ENCODE data around the gene NLE1. TPM values are rescaled to one million over a fixed set of nuclear protein-coding genes. Genes with fewer than 3 reads are reported as not detected.

Gene NLE1
- total and polyA plus RNA-seq, 2 of the 8 experiments (the other 6 are each of a cell fraction or from before 2014, with no cell fraction given), result 50.4 to 51.5 TPM

DNA sequence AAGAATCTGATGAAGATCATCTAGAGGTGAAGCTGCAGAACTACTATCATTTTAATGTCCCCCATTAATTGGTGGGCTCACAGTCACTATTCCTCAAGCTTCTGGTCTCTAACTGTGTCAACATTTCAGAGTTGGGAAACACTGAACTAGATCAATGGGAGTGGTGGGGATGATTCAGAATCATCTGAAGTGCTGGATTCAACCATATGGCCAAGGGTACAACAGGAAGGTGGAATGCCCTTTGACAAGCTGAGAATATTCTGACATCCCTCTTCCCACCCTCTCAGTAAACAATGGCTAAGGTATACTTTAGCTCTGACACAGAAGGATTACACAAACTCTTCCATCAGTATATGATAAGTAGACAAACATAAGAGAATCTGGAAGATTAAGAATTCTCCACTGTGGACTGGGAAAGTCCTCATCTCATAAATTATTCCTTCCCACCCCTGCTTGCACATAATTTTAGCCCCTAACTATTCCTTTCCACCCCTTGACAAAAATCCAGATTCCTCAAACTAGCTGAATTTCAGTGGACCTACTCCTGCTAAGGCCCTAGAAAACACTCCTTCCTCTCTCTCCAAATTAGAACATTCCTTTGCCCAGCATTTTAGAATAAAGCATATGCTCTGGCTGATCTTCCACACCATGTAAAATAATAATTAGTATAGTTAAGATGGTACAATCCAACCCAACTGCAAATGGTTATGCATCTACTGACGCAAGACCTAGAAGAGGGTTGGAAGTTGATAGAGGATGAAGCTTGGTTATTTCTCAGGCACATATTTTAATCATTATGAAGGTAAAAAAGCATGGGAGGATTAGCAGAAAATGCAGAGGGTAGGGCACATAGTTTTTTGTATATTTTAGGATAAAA lies 62.3 kb downstream of the NLE1 start:
- Histone ChIP-seq H3K9me3 (ENCODE audit: insufficient read depth in 2 of 2, low read depth in 1 of 2, low read length in 1 of 2) (no peaks in the 10 kb centered on the region), H2BK15ac (ENCODE audit: low read length) (no peak overlapping the region), H4K5ac (ENCODE audit: insufficient read length, low read depth, low read length) (no peak overlapping the region), H3K4ac (replicated peaks; ENCODE audit: insufficient read length, low read depth, low read length) (no peak overlapping the region), H3K79me1 (ENCODE audit: low read depth, low read length) (no peaks in the 10 kb centered on the region; the same call in 1 of the 2 replicates), H2BK120ac (replicated peaks; ENCODE audit: low read depth, low read length) (no peak overlapping the region), H3K23me2 (ENCODE audit: low read depth, low read length) (no peaks in the 10 kb centered on the region), H3K79me2 (ENCODE audit: control insufficient read depth in 1 of 2, insufficient read depth in 2 of 2, low read length in 2 of 2) (peaks cover 0 to 7% of the 10 kb centered on the region in 2 experiments; a peak in 1 of 4 replicates), H3K4me3 (ENCODE audit: extremely low read depth in 1 of 4, insufficient read depth in 2 of 4, low read depth in 3 of 4, low read length in 4 of 4) (no peak overlapping the region), H3K27ac (ENCODE audit: low read depth, low read length) (no peak overlapping the region), H4K20me1 (replicated peaks in 1 of 2; ENCODE audit: control insufficient read depth in 1 of 2, insufficient read depth in 2 of 2, low read length in 2 of 2) (no peaks in the 10 kb centered on the region), H2BK12ac (ENCODE audit: low read depth, low read length) (no peak overlapping the region), H3K27me3 (replicated peaks in 1 of 4; ENCODE audit: control insufficient read depth in 3 of 4, extremely low read depth in 1 of 4, insufficient read depth in 3 of 4, low read length in 3 of 4) (no peaks in the 10 kb centered on the region), H3K4me2 (ENCODE audit: insufficient read depth in 1 of 2, low read depth in 2 of 2, low read length in 2 of 2) (no peak overlapping the region), H3K9ac (replicated peaks in 1 of 4; ENCODE audit: extremely low read depth in 1 of 4, low read depth in 3 of 4, low read length in 3 of 4) (no peak overlapping the region), H3K14ac (ENCODE audit: insufficient read length) (no peak overlapping the region), H3K18ac (ENCODE audit: extremely low read depth, low read length) (no peak overlapping the region), H2AK5ac (ENCODE audit: low read depth, low read length) (no peak overlapping the region), H3K4me1 (replicated peaks in 1 of 4; ENCODE audit: control insufficient read depth in 3 of 4, insufficient read depth in 4 of 4, low read length in 3 of 4) (peaks cover 0 to 6% (median 4%) of the 10 kb centered on the region in 4 experiments; a peak in 3 of 7 replicates), H2BK20ac (ENCODE audit: low read length) (no peak overlapping the region), H3K36me3 (ENCODE audit: control insufficient read depth in 2 of 4, insufficient read depth in 4 of 4, low read length in 3 of 4) (no peaks in the 10 kb centered on the region), H3K56ac (replicated peaks; ENCODE audit: insufficient read length, low read depth, low read length) (no peak overlapping the region), H3K23ac (ENCODE audit: insufficient read length) (no peak overlapping the region), H2AFZ (ENCODE audit: low read length) (no peak overlapping the region), H4K8ac (ENCODE audit: extremely low read depth, insufficient read depth, low read length) (no peak overlapping the region), H4K91ac (replicated peaks; ENCODE audit: insufficient read length, low read length) (no peak overlapping the region), H2BK5ac (ENCODE audit: low read depth, low read length) (no peak overlapping the region)
- POLR2A ChIA-PET (ENCODE audit: partially characterized antibody), result interaction anchor here (0.6 to 1.8 kb wide), 4 partner anchors 16 to 69 kb away, joined by 3 to 5 read pairs (median 3); partner anchors contain the start of gene RFFL
- no peak for DNase-seq (ENCODE audit: low read depth in 1 of 2, low spot score in 2 of 2)
- 94% methylated on average over 1 of the region's 1 CpG; no CpG with 5 or more reads in 1 of the 2 experiments for WGBS, 2 experiments (ENCODE audit: extremely low coverage in 1 of 2, insufficient coverage in 1 of 2, insufficient read length in 1 of 2, insufficient replicate concordance in 2 of 2, low coverage in 1 of 2, low lambda C conversion rate in 2 of 2, missing lambda C conversion rate in 1 of 2)
- FAIRE-seq, result no peak
- CTCF ChIA-PET (ENCODE audit: partially characterized antibody), result interaction anchor here (0.6 to 4.4 kb wide), 5 partner anchors 10 to 79 kb away, joined by 3 to 22 read pairs (median 3); partner anchors contain the start of gene FNDC8
- no peak for TF ChIP-seq TEAD4 (IDR thresholded peaks at IDR 0.05; ENCODE audit: low read depth, low read length)

Small RNAs within 50 kb of the gene (small RNA-seq; reads per million reads assigned to genes)
- gene RNU6-840P (ENCODE audit: insufficient read depth), result not detected

Other genes starting within 250 kb of the NLE1 start
- 0.48 and 1.3 TPM in 2 replicates for gene CCT6B, start 180.8 kb downstream of the NLE1 start, total RNA-seq (2021; fragmentation: NEBNext Ultra II Directional; extraction: Animal tissue kit (Norgen Biotek cat#: 25700))
- 0.53 and 0.67 TPM in 2 replicates for gene CCT6B, start 180.8 kb downstream of the NLE1 start, polyA plus RNA-seq (2011; rRNA removed)
- 18.5 and 19.9 TPM in 2 replicates for gene ZNF830, start 180.8 kb downstream of the NLE1 start, total RNA-seq (2021; fragmentation: NEBNext Ultra II Directional; extraction: Animal tissue kit (Norgen Biotek cat#: 25700))
- gene ZNF830, start 180.8 kb downstream of the NLE1 start, polyA plus RNA-seq (2011; rRNA removed), result 3.9 and 4.2 TPM in 2 replicates
- 89.3 and 95.1 TPM in 2 replicates for gene LIG3, start 161.8 kb downstream of the NLE1 start, total RNA-seq (2021; fragmentation: NEBNext Ultra II Directional; extraction: Animal tissue kit (Norgen Biotek cat#: 25700))
- gene LIG3, start 161.8 kb downstream of the NLE1 start, polyA plus RNA-seq (2011; rRNA removed), result 63.6 and 76.5 TPM in 2 replicates
- gene RFFL, start 78.6 kb downstream of the NLE1 start, total RNA-seq (2021; fragmentation: NEBNext Ultra II Directional; extraction: Animal tissue kit (Norgen Biotek cat#: 25700)), result 20.0 and 24.5 TPM in 2 replicates
- gene RFFL, start 78.6 kb downstream of the NLE1 start, polyA plus RNA-seq (2011; rRNA removed), result 14.0 and 14.2 TPM in 2 replicates
- 12.9 and 13.7 TPM in 2 replicates for gene RAD51D, start 22.4 kb downstream of the NLE1 start, total RNA-seq (2021; fragmentation: NEBNext Ultra II Directional; extraction: Animal tissue kit (Norgen Biotek cat#: 25700))
- 9.2 and 10.2 TPM in 2 replicates for gene RAD51D, start 22.4 kb downstream of the NLE1 start, polyA plus RNA-seq (2011; rRNA removed)
- not detected in 2 replicates for gene FNDC8, start 20.7 kb downstream of the NLE1 start, total RNA-seq (2021; fragmentation: NEBNext Ultra II Directional; extraction: Animal tissue kit (Norgen Biotek cat#: 25700))
- gene FNDC8, start 20.7 kb downstream of the NLE1 start, polyA plus RNA-seq (2011; rRNA removed), result not detected in 2 replicates
- gene UNC45B, start 5.5 kb upstream of the NLE1 start, total RNA-seq (2021; fragmentation: NEBNext Ultra II Directional; extraction: Animal tissue kit (Norgen Biotek cat#: 25700)), result 0.15 and 0.23 TPM in 2 replicates
- gene UNC45B, start 5.5 kb upstream of the NLE1 start, polyA plus RNA-seq (2011; rRNA removed), result 0.06 and 0.11 TPM in 2 replicates
- not detected in 2 replicates for gene SLC35G3, start 52.1 kb upstream of the NLE1 start, total RNA-seq (2021; fragmentation: NEBNext Ultra II Directional; extraction: Animal tissue kit (Norgen Biotek cat#: 25700))
- gene SLC35G3, start 52.1 kb upstream of the NLE1 start, polyA plus RNA-seq (2011; rRNA removed), result not detected in 2 replicates
- gene SLFN5, start 100.8 kb upstream of the NLE1 start, total RNA-seq (2021; fragmentation: NEBNext Ultra II Directional; extraction: Animal tissue kit (Norgen Biotek cat#: 25700)), result 2.6 and 3.0 TPM in 2 replicates
- 0.86 and 0.96 TPM in 2 replicates for gene SLFN5, start 100.8 kb upstream of the NLE1 start, polyA plus RNA-seq (2011; rRNA removed)
- gene SLFN11, start 231.3 kb upstream of the NLE1 start, total RNA-seq (2021; fragmentation: NEBNext Ultra II Directional; extraction: Animal tissue kit (Norgen Biotek cat#: 25700)), result 0.27 and 0.28 TPM in 2 replicates
- gene SLFN11, start 231.3 kb upstream of the NLE1 start, polyA plus RNA-seq (2011; rRNA removed), result 0.09 and 0.11 TPM in 2 replicates